Endothelial cell of umbilical vein (primary cell): Measurements from ENCODE around the gene CLIP4. TPM values are rescaled to one million over a fixed set of nuclear protein-coding genes. Genes with fewer than 3 reads are reported as not detected.

Experiments used
- BruUV-seq: library from RNA; stranded (reverse); fragments of 400-500 nt; replicated peaks from 2 replicates; lab custom pipeline; 2021; lab: Mats Ljungman, UMichigan
- CTCF ChIA-PET: fragments of 300-600, 350-600 bp; sonication (Branson Sonifier 250); formaldehyde crosslinking; loops from one replicate; lab custom pipeline; 2021; ENCODE audit warnings: antibody characterized with exemption, inconsistent platforms; lab: Charles Lee
- POLR2A ChIA-PET: fragments of 300-600, 350-600 bp; sonication (Branson Sonifier 250); formaldehyde crosslinking; loops from one replicate; lab custom pipeline; 2021; ENCODE audit warnings: antibody characterized with exemption, inconsistent platforms; lab: Charles Lee
- DNase-seq: peaks from one replicate; pipeline ENCODE4 v3.0.0-alpha.2; 2011; ENCODE audit warnings: low read depth, low spot score
- FAIRE-seq: peaks from 2 replicates; lab custom pipeline; 2011; peaks lifted over from hg19 to GRCh38; lab: Jason Lieb, UNC
- H2AFZ ChIP-seq: 2 replicates; pipeline ENCODE4 v1.6.0; 2012; ENCODE audit warnings: low read depth, low read length, control low read depth, inconsistent platforms
- H3K27ac ChIP-seq: 2 replicates; pipeline ENCODE4 v1.5.1; 2011; ENCODE audit warnings: low read depth, mild to moderate bottlenecking, control low read depth, low read length, moderate library complexity; ENCODE audit not compliant: insufficient read depth
- H3K27me3 ChIP-seq, 2 experiments: 2 replicates each; pipeline versions ENCODE4 v1.6.0 to v1.6.1; 2011; ENCODE audit warnings: low read length in 2 of 2, mixed read lengths in 1 of 2; ENCODE audit not compliant: control insufficient read depth in 2 of 2, insufficient read depth in 2 of 2
- H3K36me3 ChIP-seq, 2 experiments: 2 replicates in 1 of 2; 3 replicates in 1 of 2; pipeline ENCODE4 v1.5.1; 2011; ENCODE audit warnings: low read length in 2 of 2, mild to moderate bottlenecking in 1 of 2, moderate library complexity in 1 of 2; ENCODE audit not compliant: control insufficient read depth in 2 of 2, insufficient read depth in 2 of 2; ENCODE audit errors: extremely low read depth in 1 of 2
- H3K4me1 ChIP-seq: 3 replicates; pipeline ENCODE4 v1.5.1; 2011; ENCODE audit warnings: mild to moderate bottlenecking, low read length; ENCODE audit not compliant: control insufficient read depth, insufficient read depth; ENCODE audit errors: extremely low read depth
- H3K4me2 ChIP-seq: 2 replicates; pipeline ENCODE4 v1.6.1; 2011; ENCODE audit warnings: low read length, control low read depth, mixed read lengths; ENCODE audit not compliant: insufficient read depth
- H3K4me3 ChIP-seq, 3 experiments: fragments of 200-600 bp in 1 of 3; sonication (generic), shearing (Covaris generic) in 1 of 3; replicated peaks in 1 of 3; 2 replicates each; pipeline ENCODE4 v1.5.1; 2011 to 2016; ENCODE audit warnings: control low read depth in 3 of 3, low read length in 3 of 3, mild to moderate bottlenecking in 2 of 3, inconsistent platforms in 1 of 3, low read depth in 1 of 3, moderate library complexity in 1 of 3; ENCODE audit not compliant: insufficient read depth in 1 of 3
- H3K79me2 ChIP-seq: 2 replicates; pipeline ENCODE4 v1.6.0; 2012; ENCODE audit warnings: low read length, inconsistent platforms; ENCODE audit not compliant: control insufficient read depth, insufficient read depth
- H3K9ac ChIP-seq: replicated peaks from 2 replicates; pipeline ENCODE3; 2011; ENCODE audit warnings: low read length, control low read depth; ENCODE audit not compliant: insufficient read depth; ENCODE audit errors: extremely low read depth
- H3K9me1 ChIP-seq: replicated peaks from 3 replicates; pipeline ENCODE4 v1.6.0; 2011; ENCODE audit warnings: mild to moderate bottlenecking, low read length; ENCODE audit not compliant: control insufficient read depth, insufficient read depth; ENCODE audit errors: extremely low read depth
- H3K9me3 ChIP-seq: replicated peaks from 2 replicates; pipeline ENCODE4 v1.5.1; 2012; ENCODE audit warnings: low read length, inconsistent platforms; ENCODE audit not compliant: control insufficient read depth, insufficient read depth
- H4K20me1 ChIP-seq: replicated peaks from 2 replicates; pipeline ENCODE3; 2011; ENCODE audit warnings: mild to moderate bottlenecking, low read length; ENCODE audit not compliant: control insufficient read depth, insufficient read depth; ENCODE audit errors: extremely low read depth
- EZH2 ChIP-seq: IDR thresholded peaks from 2 replicates; pipeline ENCODE4 v1.6.1; 2012; ENCODE audit warnings: borderline replicate concordance, low read depth, mild to moderate bottlenecking, moderate library complexity, low read length, inconsistent platforms; ENCODE audit not compliant: severe bottlenecking
- FOS ChIP-seq: IDR thresholded peaks from 2 replicates; pipeline ENCODE4 v1.6.1; 2011; ENCODE audit warnings: mild to moderate bottlenecking, low read length, moderate library complexity, borderline replicate concordance; ENCODE audit not compliant: insufficient read depth
- GATA2 ChIP-seq: IDR thresholded peaks from 2 replicates; pipeline ENCODE4 v1.7.0; 2011; ENCODE audit warnings: low read depth, mild to moderate bottlenecking, moderate library complexity, mixed read lengths, low read length; ENCODE audit not compliant: insufficient read length, insufficient read depth
- JUN ChIP-seq: IDR thresholded peaks from 2 replicates; pipeline ENCODE4 v1.6.1; 2011; ENCODE audit warnings: borderline replicate concordance, low read depth; ENCODE audit not compliant: insufficient read length, insufficient read depth
- MYC ChIP-seq: IDR thresholded peaks from one replicate; pipeline ENCODE4 v1.6.1; 2011; ENCODE audit warnings: mild to moderate bottlenecking, low read depth, low read length
- POLR2A ChIP-seq: IDR thresholded peaks from 2 replicates; pipeline ENCODE4 v1.6.1; 2012; ENCODE audit warnings: low read depth, mild to moderate bottlenecking, control low read depth, low read length
- POLR2AphosphoS5 ChIP-seq: IDR thresholded peaks from 2 replicates; pipeline ENCODE4 v1.6.1; 2012; ENCODE audit warnings: low read depth, mild to moderate bottlenecking, control low read depth, low read length, moderate library complexity; ENCODE audit not compliant: insufficient read depth
- dilution Hi-C: fragments of 300-500 bp; cut with MboI; formaldehyde crosslinking; loops from one replicate; pipeline ENCODE4 v1.15.0; 2019; ENCODE audit warnings: low sequenced_read_pairs; ENCODE audit not compliant: extremely low pct_ligation_motif_present
- intact Hi-C: fragments of 100-400 bp; cut with micrococcal nuclease; formaldehyde crosslinking; loops from one replicate; pipeline ENCODE4 v1.10.0; 2022
- polyA plus RNA-seq, 4 experiments: library from polyadenylated mRNA; depleted of rRNA in 3 of 4; stranded (reverse) in 3 of 4; unstranded in 1 of 4; fragments of >200 nt; gene quantifications; 2 replicates each; pipeline versions ENCODE4 v1.2.1 to v1.2.3, GENCODE V29; 2011 to 2012; ENCODE audit warnings: missing spikeins in 1 of 4
- total RNA-seq: library from RNA; stranded (reverse); gene quantifications from 2 replicates; pipeline ENCODE4 v1.2.3, GENCODE V29; 2021
- TF ChIP-seq, protein P1 (sequence below): IDR thresholded peaks from 2 replicates; pipeline ENCODE4 v1.6.1; 2011; ENCODE audit not compliant: insufficient read depth, insufficient read length
- TF ChIP-seq, protein P2 (sequence below), 2 donors: IDR thresholded peaks; 1 replicate in 1 of 2; 2 replicates in 1 of 2; pipeline ENCODE4 v1.5.1; 2011; ENCODE audit warnings: low read length in 2 of 2, mild to moderate bottlenecking in 2 of 2, moderate library complexity in 2 of 2, control low read depth in 1 of 2, inconsistent platforms in 1 of 2, low read depth in 1 of 2; ENCODE audit not compliant: insufficient read depth in 1 of 2; ENCODE audit errors: extremely low read depth in 1 of 2

Gene CLIP4
- total and polyA plus RNA-seq, 2 donors (not counting 3 experiments of a cell fraction or from before 2014, with no cell fraction given): 9.2 to 24.0 TPM

DNA sequence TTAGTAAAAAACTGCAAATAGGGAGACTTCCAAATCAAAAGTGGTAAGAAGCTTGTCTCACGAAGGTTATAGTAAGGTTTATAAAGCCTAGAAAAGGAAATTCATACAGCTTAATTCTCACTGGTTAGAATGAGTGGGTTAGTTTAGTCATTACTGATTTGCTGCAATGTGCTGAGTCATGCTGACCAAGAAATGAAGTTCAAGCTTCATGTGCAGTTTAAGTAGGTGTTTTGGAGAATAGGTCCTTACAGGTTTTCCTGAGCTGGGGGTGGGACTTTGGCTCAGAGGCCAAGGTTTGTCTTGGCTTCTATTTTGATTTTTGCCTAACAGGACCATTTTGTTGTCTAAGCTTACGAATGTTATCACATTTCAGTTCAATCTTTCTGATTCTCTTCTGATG lies 15.1 kb downstream of the CLIP4 start:
- CTCF ChIA-PET: interaction anchor here (0.9 to 2.8 kb wide), 9 partner anchors 9 to 115 kb away, joined by 3 to 41 read pairs (median 6); no protein-coding TSS in a partner anchor
- peaks cover 25% of the 10 kb centered on the region for H3K79me2 ChIP-seq

DNA sequence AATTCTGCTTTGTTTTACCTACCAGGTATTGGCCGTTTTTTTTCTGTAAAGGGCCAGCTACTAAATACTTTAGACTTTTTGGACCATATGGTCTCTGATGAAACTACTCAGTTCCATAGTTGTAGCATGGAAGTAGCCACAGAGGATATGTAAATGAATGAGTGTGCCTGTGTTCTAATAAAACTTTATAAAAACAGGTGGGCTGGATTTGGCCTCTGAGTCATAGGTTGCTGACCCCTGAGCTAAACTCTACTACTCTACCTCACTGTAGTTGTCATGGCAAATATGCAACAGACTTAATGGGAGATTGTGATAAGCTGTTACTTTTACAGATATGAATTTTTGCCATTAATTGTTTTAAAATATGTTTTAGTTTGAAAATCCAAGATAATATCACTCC lies 19.7 kb downstream of the CLIP4 start:
- CTCF ChIA-PET: interaction anchor here (1.5 kb wide), 1 partner anchor 30 kb away, joined by 3 read pairs; no protein-coding TSS in a partner anchor
- TF ChIP-seq, protein P1, sequence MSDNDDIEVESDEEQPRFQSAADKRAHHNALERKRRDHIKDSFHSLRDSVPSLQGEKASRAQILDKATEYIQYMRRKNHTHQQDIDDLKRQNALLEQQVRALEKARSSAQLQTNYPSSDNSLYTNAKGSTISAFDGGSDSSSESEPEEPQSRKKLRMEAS: no peak
- TF ChIP-seq, protein P2, sequence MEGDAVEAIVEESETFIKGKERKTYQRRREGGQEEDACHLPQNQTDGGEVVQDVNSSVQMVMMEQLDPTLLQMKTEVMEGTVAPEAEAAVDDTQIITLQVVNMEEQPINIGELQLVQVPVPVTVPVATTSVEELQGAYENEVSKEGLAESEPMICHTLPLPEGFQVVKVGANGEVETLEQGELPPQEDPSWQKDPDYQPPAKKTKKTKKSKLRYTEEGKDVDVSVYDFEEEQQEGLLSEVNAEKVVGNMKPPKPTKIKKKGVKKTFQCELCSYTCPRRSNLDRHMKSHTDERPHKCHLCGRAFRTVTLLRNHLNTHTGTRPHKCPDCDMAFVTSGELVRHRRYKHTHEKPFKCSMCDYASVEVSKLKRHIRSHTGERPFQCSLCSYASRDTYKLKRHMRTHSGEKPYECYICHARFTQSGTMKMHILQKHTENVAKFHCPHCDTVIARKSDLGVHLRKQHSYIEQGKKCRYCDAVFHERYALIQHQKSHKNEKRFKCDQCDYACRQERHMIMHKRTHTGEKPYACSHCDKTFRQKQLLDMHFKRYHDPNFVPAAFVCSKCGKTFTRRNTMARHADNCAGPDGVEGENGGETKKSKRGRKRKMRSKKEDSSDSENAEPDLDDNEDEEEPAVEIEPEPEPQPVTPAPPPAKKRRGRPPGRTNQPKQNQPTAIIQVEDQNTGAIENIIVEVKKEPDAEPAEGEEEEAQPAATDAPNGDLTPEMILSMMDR (IDR thresholded peaks at IDR 0.05; ENCODE audit: extremely low read depth in 1 of 2, insufficient read depth in 1 of 2, low read depth in 1 of 2, low read length in 2 of 2): no peak
- TF ChIP-seq FOS (no peak), EZH2 (no peak), MYC (no peak), POLR2AphosphoS5 (no peak), GATA2 (no peak), JUN (no peak), POLR2A (no peak)
- POLR2A ChIA-PET: no interaction called here

More for the DNA sequence above, 15.1 kb downstream of the CLIP4 start:
- peaks cover 0 to 8% of the 10 kb centered on the region in 2 experiments for H3K36me3 ChIP-seq
- H2AFZ ChIP-seq: peak overlapping the region; percentile 25
- intact Hi-C loops (no loop called here), dilution Hi-C loops (no loop called here)
- POLR2A ChIA-PET: interaction anchor here (0.6 to 3.0 kb wide), 3 partner anchors 13 to 29 kb away, joined by 5 to 30 read pairs (median 7); no protein-coding TSS in a partner anchor
- peak overlapping the region; percentile 53 for H3K9ac ChIP-seq
- no peaks in the 10 kb centered on the region for H3K27me3 ChIP-seq
- no peaks in the 10 kb centered on the region for H3K9me1 ChIP-seq
- H3K4me1 ChIP-seq: peaks cover 24% of the 10 kb centered on the region
- TF ChIP-seq FOS (peak; percentile 44), JUN (peak; percentile 16), MYC (no peak), POLR2AphosphoS5 (no peak)
- no TSS peak for BruUV-seq
- peak overlapping the region; percentile 90 for H3K27ac ChIP-seq
- FAIRE-seq (no peak), DNase-seq (peak; percentile 74)
- no peaks in the 10 kb centered on the region for H4K20me1 ChIP-seq
- peak overlapping the region; percentile 65 for H3K4me2 ChIP-seq
- H3K9me3 ChIP-seq: no peaks in the 10 kb centered on the region
- H3K4me3 ChIP-seq: peak overlapping the region in 1 of 3 experiments; percentile 29

More for the DNA sequence above, 19.7 kb downstream of the CLIP4 start:
- Histone ChIP-seq H4K20me1 (no peaks in the 10 kb centered on the region), H3K4me1 (peaks cover 10% of the 10 kb centered on the region), H3K27ac (no peak overlapping the region), H3K9ac (no peak overlapping the region), H3K9me1 (no peaks in the 10 kb centered on the region), H3K4me2 (no peak overlapping the region), H3K9me3 (no peaks in the 10 kb centered on the region), H2AFZ (no peak overlapping the region), H3K27me3 (no peaks in the 10 kb centered on the region), H3K79me2 (peaks cover 13% of the 10 kb centered on the region), H3K36me3 (peaks cover 0 to 8% of the 10 kb centered on the region in 2 experiments), H3K4me3 (no peak overlapping the region)
- intact Hi-C loops (no loop called here), dilution Hi-C loops (no loop called here)
- BruUV-seq: no TSS peak
- no peak for FAIRE-seq
- DNase-seq: no peak
